CD4-positive, alpha-beta T cell treated with Interleukin-21 for 1 hour (primary cell): ENCODE data around the gene DCLRE1C.
"Not testable (repeated sequence)": the region's sequence is repeated elsewhere in the genome, so short reads cannot be mapped to it uniquely, and the experiment has no call there.

Experiments
- DNase-seq: peaks from one replicate; pipeline ENCODE4 v3.0.0-alpha.2; 2020

Gene DCLRE1C

DNA sequence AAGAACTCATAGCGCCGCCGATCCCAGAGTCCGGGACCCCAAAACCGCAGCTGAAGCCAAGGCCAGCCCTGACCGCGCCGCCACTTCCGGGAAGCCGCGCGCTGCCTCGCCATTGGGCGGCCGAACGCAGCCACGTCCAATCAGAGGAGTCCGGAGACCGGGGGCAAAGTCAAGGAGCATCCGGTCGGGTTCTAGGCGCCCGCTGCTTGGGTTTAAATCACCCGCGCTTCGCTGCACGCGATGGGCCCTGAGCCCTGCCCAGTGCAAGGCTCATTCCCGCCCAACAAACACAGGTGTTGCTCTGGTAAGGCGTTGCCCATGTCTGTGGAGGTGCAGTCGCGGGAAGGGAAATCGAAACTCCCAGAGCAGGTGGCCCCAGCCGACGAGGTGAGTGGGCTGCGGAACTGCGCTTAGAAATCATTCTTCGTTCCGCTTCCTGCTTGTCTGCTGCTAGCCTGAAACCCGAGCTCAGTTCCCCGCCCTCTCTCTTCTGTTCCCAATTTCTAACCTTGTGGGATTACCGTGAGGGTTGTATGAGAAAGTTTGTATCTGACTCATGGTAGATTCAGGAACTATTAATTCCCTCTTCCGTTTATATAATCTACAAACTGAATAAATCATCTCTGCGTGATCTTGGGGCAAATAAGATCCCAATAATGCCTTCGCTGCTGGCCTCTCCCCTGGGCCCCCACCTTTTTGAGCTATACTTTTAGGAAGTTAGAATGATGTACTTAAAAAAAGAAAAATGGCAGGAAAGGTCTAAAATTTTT lies at the start of gene DCLRE1C:
Gene DCLRE1C, minus strand, starts transcription at position 96 of the 770 bp plus-strand sequence. Its CDS starts 86 bp downstream, at position 10.
- DNase-seq = peak; percentile 90

GRCh38 chr10:14995964-14996565 lies 42.2 kb upstream of the DCLRE1C start:
- DNase-seq = no peak

GRCh38 chr10:14993500-14994455 lies 39.9 kb upstream of the DCLRE1C start:
- DNase-seq = not testable (repeated sequence)

GRCh38 chr10:14992336-14992735 lies 38.4 kb upstream of the DCLRE1C start:
- not testable (repeated sequence) for DNase-seq

GRCh38 chr10:14991035-14991749 lies 37.3 kb upstream of the DCLRE1C start:
- peak; percentile 55 for DNase-seq

DNA sequence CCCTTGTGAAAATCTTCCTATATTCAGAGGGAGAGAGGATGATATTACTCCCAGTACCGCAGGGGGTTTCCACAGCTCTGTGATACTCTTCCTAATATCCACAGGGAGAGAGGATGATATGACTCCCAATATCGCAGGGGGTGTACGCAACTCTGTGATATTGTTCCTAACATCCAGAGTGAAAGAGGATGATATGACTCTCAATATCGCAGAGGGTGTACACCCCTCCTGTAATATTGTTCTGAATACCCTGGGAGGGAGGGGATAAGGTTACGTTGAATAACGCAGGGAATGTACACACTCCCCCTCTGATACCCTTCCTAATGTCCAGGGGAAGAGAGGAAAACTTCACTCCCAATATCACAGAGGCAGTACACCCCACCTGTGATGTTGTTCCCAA lies 35.7 kb upstream of the DCLRE1C start:
- not testable (repeated sequence) for DNase-seq

GRCh38 chr10:14982744-14983143 lies 28.8 kb upstream of the DCLRE1C start:
- no peak for DNase-seq

DNA sequence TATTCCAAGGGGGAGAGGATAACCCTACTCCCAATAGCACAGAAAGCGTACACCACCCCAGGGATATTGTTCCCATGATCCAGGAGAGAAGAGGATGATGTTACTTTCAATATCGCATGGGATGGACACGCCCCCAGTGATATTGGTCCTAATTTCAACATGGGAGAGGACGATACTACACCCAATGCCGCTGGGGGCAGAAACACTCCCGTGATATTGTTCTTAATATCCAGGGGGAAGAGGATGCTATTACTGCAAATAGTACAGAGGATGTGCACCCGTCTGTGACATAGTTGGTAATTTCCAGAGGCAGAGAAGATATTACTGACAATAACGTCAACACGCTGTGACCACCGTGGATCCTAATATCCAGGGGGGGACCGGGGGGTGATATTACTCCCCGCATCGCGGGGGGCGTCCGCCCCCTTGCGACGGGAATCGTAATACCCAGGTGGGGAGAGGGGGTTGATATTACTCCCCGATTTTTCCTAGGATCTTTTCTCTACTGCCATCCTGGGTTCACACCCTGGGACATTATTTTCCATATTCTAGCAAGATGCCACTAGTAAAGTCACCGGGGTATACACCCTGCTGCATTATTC lies 21.9 kb upstream of the DCLRE1C start:
- no peak for DNase-seq

GRCh38 chr10:14974153-14974998 lies 20.5 kb upstream of the DCLRE1C start:
- not testable (repeated sequence) for DNase-seq

- DNase-seq = peak; percentile 62
Measured at GRCh38 chr10:14971867-14972448, 18.1 kb upstream of the DCLRE1C start.

- DNase-seq = no peak
Measured at GRCh38 chr10:14967897-14968296, 14.0 kb upstream of the DCLRE1C start.

DNA sequence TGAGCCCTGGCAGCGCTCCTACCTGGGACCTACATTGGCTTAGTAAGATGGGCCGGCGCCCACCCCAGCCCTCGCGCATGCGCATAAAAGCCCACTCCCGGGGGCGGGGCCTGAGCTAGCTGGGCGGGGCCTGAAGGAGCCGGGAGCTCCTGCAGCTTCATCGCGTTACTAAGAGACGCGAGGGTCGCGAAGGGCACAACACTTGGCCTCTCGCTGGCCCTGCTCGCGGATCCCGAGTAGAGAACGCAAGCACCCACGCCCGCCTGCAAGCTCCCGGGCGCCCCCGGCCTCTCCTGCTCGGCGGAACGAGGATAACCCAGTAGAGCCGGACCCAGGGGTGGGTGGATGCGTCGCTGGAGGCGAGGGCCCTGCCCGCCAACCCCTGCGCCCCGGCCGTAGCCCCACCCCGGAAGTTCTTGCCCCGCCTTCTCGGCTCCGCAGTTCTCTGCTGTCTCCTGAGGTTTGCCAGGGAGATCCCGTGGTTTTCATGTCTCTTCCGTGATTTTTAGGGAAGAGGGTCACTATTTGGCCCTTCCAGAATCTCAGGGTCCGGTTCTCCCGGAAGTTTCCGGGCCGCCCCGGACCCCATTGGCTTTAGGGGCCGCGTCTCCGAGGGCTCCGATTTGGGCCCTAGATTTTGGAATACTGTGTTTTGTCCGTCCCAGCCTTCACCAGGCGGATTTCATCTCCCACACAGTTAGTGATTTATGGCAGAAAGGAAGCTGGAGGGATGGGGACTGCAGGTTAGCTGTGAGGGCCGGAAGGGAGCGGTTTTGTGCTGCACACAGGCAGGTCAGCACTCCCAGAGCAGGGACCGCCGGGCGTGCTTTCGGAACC lies 5.5 kb upstream of the DCLRE1C start, which contains the start of gene MEIG1:
Gene MEIG1, plus strand, starts transcription at position 168 of the 837 bp plus-strand sequence. CDS start 7,081 bp downstream, outside the sequence.
- peak; percentile 91 for DNase-seq

GRCh38 chr10:14958872-14959220 lies 5.0 kb upstream of the DCLRE1C start:
- no peak for DNase-seq

DNA sequence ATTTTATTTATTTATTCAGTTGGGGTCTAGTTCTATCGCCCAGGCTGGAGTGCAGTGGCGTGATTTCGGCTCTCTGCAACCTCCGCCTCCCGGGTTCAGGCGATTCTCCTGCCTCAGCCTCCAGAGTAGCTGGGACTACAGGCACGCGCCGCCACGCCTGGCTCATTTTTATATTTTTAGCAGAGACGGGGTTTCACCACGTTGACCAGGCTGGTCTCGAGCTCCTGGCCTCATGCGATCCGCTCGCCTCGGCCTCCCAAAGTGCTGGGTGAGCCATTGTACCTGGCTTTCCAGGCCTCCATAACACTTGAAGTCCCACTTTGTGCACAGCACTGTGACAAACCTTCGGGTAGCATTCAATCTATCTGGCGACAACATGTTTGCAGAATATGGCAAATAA lies 1.0 kb upstream of the DCLRE1C start:
- DNase-seq = no peak

DNA sequence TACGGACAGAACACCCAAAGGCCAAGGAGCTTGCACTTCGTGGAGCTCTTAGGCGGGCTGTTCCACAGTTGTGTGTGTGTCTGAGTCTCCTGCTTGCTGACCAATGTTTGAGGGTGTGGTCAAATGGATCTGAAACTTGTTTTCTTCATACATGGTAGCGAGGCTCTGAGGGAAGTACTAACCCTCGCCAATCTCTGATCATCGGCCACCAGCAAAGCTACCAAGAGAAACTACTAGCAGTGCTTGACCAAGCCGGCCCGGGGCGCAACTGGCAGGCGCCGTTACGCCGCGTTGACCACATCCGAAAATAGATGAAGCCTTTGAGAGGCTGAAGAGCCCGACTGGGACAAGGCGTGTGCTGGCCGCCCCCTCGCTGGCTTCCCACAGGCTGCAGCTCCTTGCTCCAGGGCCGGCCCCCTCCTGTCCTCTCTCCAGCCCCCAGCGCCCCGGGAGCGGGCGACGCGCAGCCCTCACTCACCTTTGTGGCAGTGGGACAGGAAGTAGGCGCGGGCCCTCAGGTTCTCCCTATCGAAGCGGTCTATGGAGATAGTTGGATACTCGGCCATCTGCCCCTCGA lies 384 bp downstream of the DCLRE1C start:
- DNase-seq = no peak

GRCh38 chr10:14952851-14953423 lies 959 bp downstream of the DCLRE1C start:
- no peak for DNase-seq

- no peak for DNase-seq
Measured at GRCh38 chr10:14949291-14949690, 4.6 kb downstream of the DCLRE1C start.

- no peak for DNase-seq
Measured at GRCh38 chr10:14947268-14947667, 6.6 kb downstream of the DCLRE1C start.

DNA sequence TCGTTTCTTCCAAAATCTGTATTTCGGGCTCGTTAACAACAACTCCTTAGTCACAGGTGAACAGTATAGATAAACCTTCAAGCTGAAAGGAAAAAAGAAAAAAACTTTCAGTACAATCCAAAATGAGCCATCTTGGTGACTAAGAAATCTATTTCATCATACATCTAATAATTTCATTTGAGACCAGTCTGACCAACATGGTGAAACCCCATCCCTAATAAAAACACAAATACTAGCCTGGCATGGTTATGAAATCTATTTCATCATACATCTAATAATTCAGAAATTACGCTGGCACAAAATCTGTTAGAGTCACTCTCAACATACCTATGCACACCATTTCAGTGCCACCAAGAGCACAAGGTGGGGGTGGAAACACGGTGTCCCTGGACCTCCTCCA lies 8.8 kb downstream of the DCLRE1C start:
- no peak for DNase-seq
